ENCODE measurements around the gene TMPRSS6. TPM values are rescaled to one million over a fixed set of nuclear protein-coding genes. Genes with fewer than 3 reads are reported as not detected.

Gene TMPRSS6
- total RNA-seq, 1 donor, result not detected

- no peaks in the 10 kb centered on the region for H3K79me2 ChIP-seq (ENCODE audit: insufficient read depth, low read length)
- DNase-seq (ENCODE audit: insufficient read length, low spot score, missing footprints), result no peak
- H3K36me3 ChIP-seq (ENCODE audit: insufficient read depth, low read length), result no peaks in the 10 kb centered on the region
- no peaks in the 10 kb centered on the region for H4K20me1 ChIP-seq (ENCODE audit: insufficient read depth, low read length)
- no peak overlapping the region for H3K27ac ChIP-seq (ENCODE audit: low read depth, low read length)
- no peak for TF ChIP-seq CTCF (IDR thresholded peaks at IDR 0.05; ENCODE audit: extremely low read depth, low read depth, low read length)
- peaks cover 16% of the 10 kb centered on the region for H3K27me3 ChIP-seq (ENCODE audit: insufficient read depth, low read length)
- no peaks in the 10 kb centered on the region for H3K4me1 ChIP-seq (ENCODE audit: insufficient read depth, low read length)
- H3K9me3 ChIP-seq (ENCODE audit: low read depth, low read length), result no peaks in the 10 kb centered on the region
- no peak overlapping the region for H3K4me3 ChIP-seq (ENCODE audit: insufficient read depth, low read length)
- no peak overlapping the region for H2AFZ ChIP-seq (ENCODE audit: low read length)
- H3K4me2 ChIP-seq (ENCODE audit: insufficient read depth, low read length), result no peak overlapping the region
These were observed 25.6 kb downstream of the TMPRSS6 start for GRCh38 chr22:37083914-37084313.

GRCh38 chr22:37082251-37082873, 27.2 kb downstream of the TMPRSS6 start:
- no peaks in the 10 kb centered on the region for H4K20me1 ChIP-seq (ENCODE audit: insufficient read depth, low read length)
- no peak overlapping the region for H2AFZ ChIP-seq (ENCODE audit: low read length)
- H3K27ac ChIP-seq (ENCODE audit: low read depth, low read length), result no peak overlapping the region
- no peaks in the 10 kb centered on the region for H3K79me2 ChIP-seq (ENCODE audit: insufficient read depth, low read length)
- H3K27me3 ChIP-seq (ENCODE audit: insufficient read depth, low read length), result peaks cover 16% of the 10 kb centered on the region
- H3K4me3 ChIP-seq (ENCODE audit: insufficient read depth, low read length), result no peak overlapping the region
- no peak for TF ChIP-seq CTCF (IDR thresholded peaks at IDR 0.05; ENCODE audit: extremely low read depth, low read depth, low read length)
- DNase-seq (ENCODE audit: insufficient read length, low spot score, missing footprints), result no peak
- no peaks in the 10 kb centered on the region for H3K4me1 ChIP-seq (ENCODE audit: insufficient read depth, low read length)
- no peaks in the 10 kb centered on the region for H3K9me3 ChIP-seq (ENCODE audit: low read depth, low read length)
- H3K36me3 ChIP-seq (ENCODE audit: insufficient read depth, low read length), result no peaks in the 10 kb centered on the region
- no peak overlapping the region for H3K4me2 ChIP-seq (ENCODE audit: insufficient read depth, low read length)

- peaks cover 20% of the 10 kb centered on the region for H3K27me3 ChIP-seq (ENCODE audit: insufficient read depth, low read length)
These were observed 28.7 kb downstream of the TMPRSS6 start for GRCh38 chr22:37080838-37081237.

GRCh38 chr22:37080438-37080837, 29.1 kb downstream of the TMPRSS6 start:
- Histone ChIP-seq H2AFZ (ENCODE audit: low read length) (no peak overlapping the region), H3K4me1 (ENCODE audit: insufficient read depth, low read length) (no peaks in the 10 kb centered on the region), H3K27ac (ENCODE audit: low read depth, low read length) (no peak overlapping the region), H3K79me2 (ENCODE audit: insufficient read depth, low read length) (no peaks in the 10 kb centered on the region), H4K20me1 (ENCODE audit: insufficient read depth, low read length) (no peaks in the 10 kb centered on the region), H3K36me3 (ENCODE audit: insufficient read depth, low read length) (no peaks in the 10 kb centered on the region), H3K4me2 (ENCODE audit: insufficient read depth, low read length) (no peak overlapping the region), H3K27me3 (ENCODE audit: insufficient read depth, low read length) (peaks cover 22% of the 10 kb centered on the region), H3K9me3 (ENCODE audit: low read depth, low read length) (no peaks in the 10 kb centered on the region), H3K4me3 (ENCODE audit: insufficient read depth, low read length) (no peak overlapping the region)
- no peak for TF ChIP-seq CTCF (IDR thresholded peaks at IDR 0.05; ENCODE audit: extremely low read depth, low read depth, low read length)
- DNase-seq (ENCODE audit: insufficient read length, low spot score, missing footprints), result no peak

More at GRCh38 chr22:37080838-37081237, 28.7 kb downstream of the TMPRSS6 start:
- H3K9me3 ChIP-seq (ENCODE audit: low read depth, low read length), result no peaks in the 10 kb centered on the region
- H3K27ac ChIP-seq (ENCODE audit: low read depth, low read length), result no peak overlapping the region
- no peak overlapping the region for H3K4me2 ChIP-seq (ENCODE audit: insufficient read depth, low read length)
- no peak for DNase-seq (ENCODE audit: insufficient read length, low spot score, missing footprints)
- no peak overlapping the region for H3K4me3 ChIP-seq (ENCODE audit: insufficient read depth, low read length)
- H3K36me3 ChIP-seq (ENCODE audit: insufficient read depth, low read length), result no peaks in the 10 kb centered on the region
- H3K79me2 ChIP-seq (ENCODE audit: insufficient read depth, low read length), result no peaks in the 10 kb centered on the region
- no peak overlapping the region for H2AFZ ChIP-seq (ENCODE audit: low read length)
- H3K4me1 ChIP-seq (ENCODE audit: insufficient read depth, low read length), result no peaks in the 10 kb centered on the region
- no peak for TF ChIP-seq CTCF (IDR thresholded peaks at IDR 0.05; ENCODE audit: extremely low read depth, low read depth, low read length)
- no peaks in the 10 kb centered on the region for H4K20me1 ChIP-seq (ENCODE audit: insufficient read depth, low read length)
